Endodermal cell (in vitro differentiated cells): Measurements from ENCODE around the gene RSPH6A. TPM values are rescaled to one million over a fixed set of nuclear protein-coding genes. Genes with fewer than 3 reads are reported as not detected.
A peak's percentile ranks its signal among the peaks of the same experiment; 100 is the strongest.

Experiments used
- DNase-seq: peaks from one replicate; pipeline ENCODE4 v3.0.0-alpha.2; 2017
- H3K27ac ChIP-seq: 2 replicates; pipeline ENCODE4 v1.5.1; 2013; ENCODE audit warnings: mild to moderate bottlenecking, low read depth, low read length, moderate library complexity
- H3K27me3 ChIP-seq: 2 replicates; pipeline ENCODE4 v1.6.1; 2013; ENCODE audit warnings: mild to moderate bottlenecking, low read length, moderate library complexity; ENCODE audit not compliant: insufficient read depth, control insufficient read depth, poor library complexity, severe bottlenecking
- H3K36me3 ChIP-seq: 2 replicates; pipeline ENCODE4 v1.7.0; 2013; ENCODE audit warnings: mild to moderate bottlenecking, low read length, moderate library complexity; ENCODE audit not compliant: control insufficient read depth, insufficient read depth
- H3K4me1 ChIP-seq: one replicate; pipeline ENCODE4 v1.7.0; 2013; ENCODE audit warnings: low read length; ENCODE audit not compliant: control insufficient read depth, insufficient read depth
- H3K4me3 ChIP-seq: 2 replicates; pipeline ENCODE4 v1.5.1; 2013; ENCODE audit warnings: mild to moderate bottlenecking, low read length, moderate library complexity
- H3K9ac ChIP-seq: 2 replicates; pipeline ENCODE4 v1.6.1; 2013; ENCODE audit warnings: mild to moderate bottlenecking, low read length, moderate library complexity; ENCODE audit not compliant: poor library complexity, severe bottlenecking; ENCODE audit errors: extremely low read depth
- H3K9me3 ChIP-seq: 2 replicates; pipeline ENCODE4 v1.6.1; 2013; ENCODE audit warnings: mild to moderate bottlenecking, low read length, moderate library complexity; ENCODE audit not compliant: control insufficient read depth
- H3K27ac Mint-ChIP-seq: 2 replicates; pipeline ENCODE4 v1.8.0; 2020; ENCODE audit warnings: mixed read lengths
- H3K27me3 Mint-ChIP-seq: 2 replicates; pipeline ENCODE4 v1.8.0; 2021; ENCODE audit warnings: mild to moderate bottlenecking, mixed read lengths; ENCODE audit not compliant: insufficient read depth
- H3K36me3 Mint-ChIP-seq: 2 replicates; pipeline ENCODE4 v1.8.0; 2020; ENCODE audit warnings: low read depth, mixed read lengths
- H3K4me1 Mint-ChIP-seq: 2 replicates; pipeline ENCODE4 v1.8.0; 2020; ENCODE audit warnings: mixed read lengths
- H3K4me3 Mint-ChIP-seq: 2 replicates; pipeline ENCODE4 v1.8.0; 2020; ENCODE audit warnings: mild to moderate bottlenecking, moderate library complexity, mixed read lengths
- H3K9me3 Mint-ChIP-seq: 2 replicates; pipeline ENCODE4 v1.8.0; 2020; ENCODE audit warnings: mild to moderate bottlenecking, mixed read lengths
- CTCF ChIP-seq: fragments of 200-600 bp; sonication (generic); conservative IDR thresholded peaks from 2 replicates; pipeline ENCODE4 v1.5.0; 2021; ENCODE audit warnings: antibody characterized with exemption, mild to moderate bottlenecking
- WGBS, 2 experiments: methylation state at CpG; one replicate each; pipeline versions ENCODE4 v1.1.5 to v1.1.7; 2013; ENCODE audit warnings: missing lambda C conversion rate in 2 of 2, mixed read lengths in 1 of 2; ENCODE audit not compliant: insufficient coverage in 1 of 2, insufficient read length in 1 of 2; 5-methylcytosine and 5-hydroxymethylcytosine counted together
- total RNA-seq, 2 donors: library from RNA; stranded (reverse); fragmentation: NEBNext Ultra II Directional in 1 of 2; extraction: Animal tissue kit (Norgen Biotek cat#: 25700) in 1 of 2; gene quantifications; 2 replicates in 1 of 2; 3 replicates in 1 of 2; pipeline ENCODE4 v1.2.1, GENCODE V29; 2021

The RSPH6A gene
- total RNA-seq, 2 donors from 2014 or later: 0.53 TPM

GRCh38 chr19:45824041-45824471 lies 8.9 kb upstream of the RSPH6A start:
- H3K27ac Mint-ChIP-seq: no peak overlapping the region

DNA sequence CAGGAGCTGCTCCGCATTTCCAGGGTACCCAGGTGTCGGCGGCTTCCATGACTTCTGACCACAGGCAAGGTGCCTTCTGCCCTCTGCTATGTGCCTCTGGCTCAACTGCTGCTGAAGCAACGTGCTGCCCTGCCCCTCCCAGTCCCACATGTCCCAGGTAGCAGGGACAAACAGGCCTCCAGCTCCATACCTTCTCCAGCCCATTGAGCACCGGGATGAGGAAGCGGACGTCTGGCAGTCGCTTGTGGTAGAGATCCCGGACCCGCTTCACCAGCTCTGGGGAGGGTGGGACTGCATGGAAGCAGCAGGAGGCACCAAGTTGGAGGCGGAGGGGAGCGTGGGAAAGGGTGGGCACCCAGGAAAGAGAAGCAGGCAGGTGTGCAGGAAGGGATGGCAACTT lies 8.1 kb upstream of the RSPH6A start:
- no peaks in the 10 kb centered on the region for H3K9me3 ChIP-seq
- no peak overlapping the region for H3K4me3 ChIP-seq
- Mint-ChIP-seq H3K9me3 (no peaks in the 10 kb centered on the region), H3K4me1 (no peaks in the 10 kb centered on the region), H3K4me3 (no peak overlapping the region), H3K27me3 (no peaks in the 10 kb centered on the region), H3K27ac (no peak overlapping the region), H3K36me3 (peaks cover 68% of the 10 kb centered on the region)
- peaks cover 74% of the 10 kb centered on the region for H3K36me3 ChIP-seq
- H3K27me3 ChIP-seq: no peaks in the 10 kb centered on the region
- H3K9ac ChIP-seq: no peak overlapping the region
- peaks cover 4% of the 10 kb centered on the region for H3K4me1 ChIP-seq
- WGBS, 2 experiments: 94% methylated on average over 3 to 12 of the region's 12 CpGs
- TF ChIP-seq CTCF: no peak
- no peak overlapping the region for H3K27ac ChIP-seq
- DNase-seq: no peak

More at GRCh38 chr19:45824041-45824471, 8.9 kb upstream of the RSPH6A start:
- peaks cover 76% of the 10 kb centered on the region for H3K36me3 Mint-ChIP-seq
- no peak overlapping the region for H3K4me3 Mint-ChIP-seq
- H3K9ac ChIP-seq: no peak overlapping the region
- no peaks in the 10 kb centered on the region for H3K27me3 ChIP-seq
- H3K36me3 ChIP-seq: peaks cover 82% of the 10 kb centered on the region
- no peaks in the 10 kb centered on the region for H3K9me3 Mint-ChIP-seq
- TF ChIP-seq CTCF: no peak
- no peaks in the 10 kb centered on the region for H3K9me3 ChIP-seq
- H3K27ac ChIP-seq: no peak overlapping the region
- H3K4me1 ChIP-seq: no peaks in the 10 kb centered on the region
- no peaks in the 10 kb centered on the region for H3K27me3 Mint-ChIP-seq
- H3K4me1 Mint-ChIP-seq: no peaks in the 10 kb centered on the region
- no peak overlapping the region for H3K4me3 ChIP-seq
- DNase-seq: peak; percentile 42
- WGBS, 2 experiments: 90 to 99% methylated on average over 12 of the region's 12 CpGs

DNA sequence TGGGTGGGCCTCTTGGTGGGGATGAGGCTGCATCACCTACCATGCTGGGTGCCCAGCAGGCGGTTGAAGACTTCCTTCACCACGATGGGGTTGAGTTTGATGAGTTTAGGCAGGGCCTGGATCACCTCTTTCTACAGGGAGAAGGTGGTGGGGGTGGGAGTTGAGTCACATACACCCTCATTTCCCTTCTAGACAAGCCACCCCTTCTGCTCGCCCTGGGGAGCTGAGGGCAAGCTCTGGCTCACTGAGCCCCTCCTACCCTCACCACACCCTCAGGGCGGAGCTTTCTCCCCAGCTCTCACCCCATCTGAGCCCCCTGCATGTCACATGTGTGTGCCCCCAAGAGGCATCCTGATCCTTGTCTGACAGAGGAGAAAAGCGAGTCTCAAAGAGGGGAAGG lies 7.6 kb upstream of the RSPH6A start:
- Mint-ChIP-seq H3K36me3 (peaks cover 63% of the 10 kb centered on the region), H3K4me3 (no peak overlapping the region), H3K4me1 (no peaks in the 10 kb centered on the region), H3K27ac (no peak overlapping the region), H3K27me3 (no peaks in the 10 kb centered on the region), H3K9me3 (no peaks in the 10 kb centered on the region)
- H3K9ac ChIP-seq: no peak overlapping the region
- H3K36me3 ChIP-seq: peaks cover 69% of the 10 kb centered on the region
- peaks cover 4% of the 10 kb centered on the region for H3K4me1 ChIP-seq
- 99 to 100% methylated on average over 1 to 5 of the region's 5 CpGs for WGBS, 2 experiments
- H3K27me3 ChIP-seq: no peaks in the 10 kb centered on the region
- no peak for DNase-seq
- no peak overlapping the region for H3K27ac ChIP-seq
- H3K4me3 ChIP-seq: no peak overlapping the region
- no peak for TF ChIP-seq CTCF
- H3K9me3 ChIP-seq: no peaks in the 10 kb centered on the region
